Fibroblast of skin of right quadriceps (primary cell): ENCODE data around the gene CCR2.

Experiments
- DNase-seq: peaks from one replicate; pipeline ENCODE4 v3.0.0-alpha.2; 2013

Gene CCR2

GRCh38 chr3:46405301-46406019 lies 51.5 kb downstream of the CCR2 start:
- DNase-seq = no peak

GRCh38 chr3:46406443-46406787 lies 52.5 kb downstream of the CCR2 start:
- DNase-seq = no peak

- peak; percentile 14 for DNase-seq
Observed at GRCh38 chr3:46406788-46407611, 53.1 kb downstream of the CCR2 start, which contains the start of the genes CCR5AS and CCRL2. Gene CCR5AS, minus strand, starts transcription at chr3:46407066. Gene CCRL2, plus strand, starts transcription at chr3:46407259. Its CDS starts 821 bp downstream, at chr3:46408080.

GRCh38 chr3:46407970-46408369 lies 54.1 kb downstream of the CCR2 start:
- no peak for DNase-seq

GRCh38 chr3:46408853-46409252 lies 54.9 kb downstream of the CCR2 start:
- no peak for DNase-seq

- DNase-seq = no peak
Observed at GRCh38 chr3:46409739-46410489, 56.0 kb downstream of the CCR2 start.
